HG03378 (cell line): ENCODE results near the gene SYCP2.
"Not testable (repeated sequence)": the region's sequence is repeated elsewhere in the genome, so short reads cannot be mapped to it uniquely, and the experiment has no call there.

ENCODE experiments used
- ATAC-seq: cut with Tn5 transposase; IDR thresholded peaks from one replicate; pipeline ENCODE4 v1.9.1; 2021; ENCODE audit warnings: mild to moderate bottlenecking, moderate library complexity; ENCODE audit not compliant: unreplicated experiment

The SYCP2 gene

DNA sequence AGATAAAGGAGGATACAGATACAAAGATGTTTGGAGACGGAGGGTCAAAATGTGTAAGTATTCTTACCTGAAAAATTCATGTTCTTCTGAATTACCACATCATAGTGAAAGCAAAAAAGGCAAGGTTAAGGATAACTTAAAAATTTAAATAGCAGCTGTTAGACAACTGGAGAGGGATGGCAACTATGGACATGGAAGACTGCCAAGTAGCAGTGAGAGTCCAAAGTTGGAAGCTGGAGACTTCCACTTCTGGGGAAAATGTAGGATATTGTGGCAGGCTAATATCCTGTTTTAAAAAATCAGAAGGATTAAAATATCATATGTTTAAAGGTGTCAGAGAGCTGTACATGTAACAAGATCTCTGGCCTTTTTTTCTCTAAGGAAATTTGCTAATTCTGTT is 29.8 kb downstream of the SYCP2 start:
- ATAC-seq: no peak

DNA sequence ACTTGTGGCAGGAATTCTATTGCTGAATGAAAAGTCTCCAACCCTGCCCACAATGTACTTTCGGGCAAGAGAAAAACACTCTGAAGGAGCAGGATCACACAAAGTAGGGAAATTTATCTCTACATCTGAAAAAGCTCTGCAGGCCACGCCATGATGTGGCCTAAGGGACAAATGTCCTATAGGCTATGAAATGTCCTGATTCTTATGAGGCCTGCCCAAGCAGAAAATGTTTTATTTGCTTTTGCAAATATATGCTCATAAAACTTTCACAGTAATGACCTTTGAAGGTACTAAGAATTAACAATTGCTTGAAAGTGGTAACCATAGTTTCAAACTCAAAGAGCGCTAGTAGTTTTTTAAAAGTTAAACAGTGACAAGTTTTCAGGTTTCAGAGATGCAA is 31.0 kb downstream of the SYCP2 start:
- ATAC-seq: no peak

DNA sequence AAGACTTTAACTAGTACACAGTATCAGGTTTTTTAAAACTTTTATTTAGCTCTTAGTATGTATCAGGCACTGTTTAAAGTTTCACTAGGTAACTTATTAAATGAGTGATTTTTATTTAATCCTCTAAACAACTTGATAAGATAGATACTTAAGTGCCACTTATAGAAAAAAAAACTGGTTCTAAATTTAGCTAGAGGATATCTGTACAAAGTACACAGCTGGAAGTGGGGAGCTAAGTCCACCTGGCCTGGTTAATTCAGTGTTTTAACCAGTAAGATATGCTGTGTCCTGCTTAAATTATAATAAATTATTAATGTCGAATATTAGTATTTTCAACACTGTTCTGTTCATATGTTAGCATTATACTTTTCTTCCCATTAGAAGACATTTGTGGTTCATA is 37.5 kb downstream of the SYCP2 start:
- no peak for ATAC-seq

GRCh38 chr20:59891581-59891980 is 41.9 kb downstream of the SYCP2 start:
- ATAC-seq: no peak

DNA sequence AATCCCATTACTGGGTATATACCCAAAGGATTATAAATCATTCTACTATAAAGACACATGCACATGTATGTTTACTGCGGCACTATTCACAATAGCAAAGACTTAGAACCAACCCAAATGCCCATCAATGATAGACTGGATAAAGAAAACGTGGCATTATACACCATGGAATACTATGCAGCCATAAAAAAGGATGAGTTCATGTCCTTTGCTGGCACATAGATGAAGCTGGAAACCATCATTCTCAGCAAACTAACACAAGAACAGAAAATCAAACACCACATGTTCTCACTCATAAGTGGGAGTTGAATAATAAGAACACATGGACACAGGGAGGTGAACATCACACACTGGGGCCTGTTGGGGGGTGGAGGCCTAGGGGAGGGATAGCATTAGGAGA is 43.4 kb downstream of the SYCP2 start:
- ATAC-seq: not testable (repeated sequence)

GRCh38 chr20:59888050-59888449 is 45.4 kb downstream of the SYCP2 start:
- no peak for ATAC-seq

- ATAC-seq: no peak
These were observed 48.9 kb downstream of the SYCP2 start for GRCh38 chr20:59884494-59884893.

DNA sequence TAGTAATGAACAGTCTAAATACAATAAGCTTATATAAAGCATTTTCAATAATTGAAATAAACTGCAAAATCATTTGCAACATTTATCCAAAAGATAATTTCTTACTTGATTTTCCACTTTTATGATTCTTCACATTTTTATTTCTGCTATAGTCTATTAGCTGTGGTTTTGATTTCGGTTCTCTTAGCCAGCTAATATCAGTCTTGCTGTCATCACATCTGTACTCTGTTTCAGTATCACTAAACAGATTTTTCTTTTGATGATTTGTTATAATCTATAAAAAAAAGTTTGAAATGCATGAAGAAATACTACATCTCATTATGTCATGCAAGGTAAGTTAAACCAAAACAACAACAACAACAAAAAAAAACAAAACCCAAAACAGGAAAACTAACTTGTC is 53.2 kb downstream of the SYCP2 start:
- no peak for ATAC-seq

- ATAC-seq: no peak
These were observed 60.0 kb downstream of the SYCP2 start for GRCh38 chr20:59873409-59873808.

DNA sequence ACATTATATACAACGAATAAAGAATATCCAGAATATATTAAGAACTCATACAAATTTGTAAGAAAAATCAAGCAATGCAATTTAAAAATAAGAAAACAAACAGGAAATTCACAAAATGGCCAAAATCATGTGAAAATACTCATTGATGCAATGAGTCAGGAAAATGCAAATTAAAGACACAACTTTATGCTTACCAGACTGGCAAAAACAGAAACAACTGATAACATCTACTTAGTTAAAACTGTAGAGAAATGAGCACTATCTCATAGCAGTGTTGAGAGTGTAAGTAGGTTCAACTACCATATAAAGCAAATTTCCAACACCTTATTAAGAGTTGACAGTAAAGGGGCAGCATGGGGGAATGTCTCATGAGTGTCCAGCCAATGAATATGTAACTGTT is 62.3 kb downstream of the SYCP2 start:
- no peak for ATAC-seq

DNA sequence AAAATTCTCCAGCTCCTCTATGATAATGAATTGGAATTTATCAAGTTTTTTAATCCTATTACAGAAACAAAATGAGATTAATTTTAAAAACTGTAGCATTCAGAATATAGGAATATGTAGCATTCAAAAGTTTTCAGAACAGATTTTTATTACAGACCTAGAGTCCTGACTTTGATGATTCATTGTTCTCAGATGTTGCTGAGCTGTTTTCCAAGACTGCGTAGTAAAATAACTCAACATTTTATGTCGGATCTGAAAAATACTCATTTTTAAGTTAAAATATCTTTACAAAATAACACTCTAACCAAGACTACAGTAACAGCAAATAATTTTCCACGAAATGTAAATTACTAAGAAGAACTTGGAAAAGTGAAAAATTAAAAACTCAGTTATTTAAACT is 67.1 kb downstream of the SYCP2 start:
- no peak for ATAC-seq

DNA sequence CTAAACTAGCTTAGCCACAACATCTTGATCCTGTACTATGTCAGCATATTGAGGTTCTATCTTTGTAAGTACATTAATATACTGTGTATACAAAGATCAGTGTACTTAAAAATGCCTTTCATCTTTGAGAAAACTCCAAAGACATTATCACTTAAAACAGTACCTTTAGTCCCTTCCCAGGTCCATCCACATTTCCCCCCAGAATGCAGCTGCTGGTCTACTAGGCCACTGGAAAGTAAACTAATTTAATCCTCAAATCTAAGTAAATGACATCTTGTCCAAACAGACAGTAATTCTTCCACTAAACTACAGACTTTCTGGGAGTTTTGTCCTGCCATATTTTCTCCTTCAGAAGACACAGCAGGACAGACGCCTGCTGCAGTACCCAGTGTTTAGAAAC is 68.7 kb downstream of the SYCP2 start:
- ATAC-seq: no peak

DNA sequence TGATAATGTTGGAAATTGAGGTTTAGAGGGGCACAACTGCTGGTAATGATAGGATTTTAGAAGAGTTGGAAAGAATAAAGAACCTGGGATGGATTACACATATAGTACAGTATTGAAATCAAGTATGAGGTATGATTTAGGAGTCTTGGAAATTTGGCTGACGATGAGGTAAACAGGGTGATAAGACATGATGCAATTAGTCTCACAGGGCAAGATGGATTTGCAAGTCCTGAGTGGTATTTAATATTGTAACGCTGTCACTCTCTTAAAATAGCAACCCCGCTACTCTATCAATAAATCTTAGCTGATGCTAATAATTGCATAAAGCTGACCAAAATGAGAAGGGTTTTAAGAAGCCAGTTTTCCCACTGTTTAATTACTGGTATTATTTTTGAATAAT is 70.4 kb downstream of the SYCP2 start:
- no peak for ATAC-seq

DNA sequence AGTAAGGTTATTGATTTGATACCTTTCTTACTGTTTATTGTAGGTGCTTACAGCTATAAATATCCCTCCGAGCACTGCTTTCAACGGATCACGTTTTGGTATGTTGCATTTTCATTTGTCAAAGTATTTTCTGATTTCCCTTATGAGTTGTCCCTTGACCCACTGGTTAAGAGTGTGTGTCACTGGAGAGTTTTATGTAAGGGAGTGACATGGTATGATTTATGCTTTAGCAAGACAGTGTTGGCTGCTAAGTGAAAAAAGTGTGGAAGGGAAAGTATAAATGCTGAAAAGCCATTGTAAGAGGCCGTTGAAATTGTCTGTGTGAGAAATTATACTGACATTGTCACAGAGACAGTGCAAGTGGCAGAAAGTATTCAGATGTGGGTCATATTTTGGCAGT is 72.0 kb downstream of the SYCP2 start:
- ATAC-seq: no peak

DNA sequence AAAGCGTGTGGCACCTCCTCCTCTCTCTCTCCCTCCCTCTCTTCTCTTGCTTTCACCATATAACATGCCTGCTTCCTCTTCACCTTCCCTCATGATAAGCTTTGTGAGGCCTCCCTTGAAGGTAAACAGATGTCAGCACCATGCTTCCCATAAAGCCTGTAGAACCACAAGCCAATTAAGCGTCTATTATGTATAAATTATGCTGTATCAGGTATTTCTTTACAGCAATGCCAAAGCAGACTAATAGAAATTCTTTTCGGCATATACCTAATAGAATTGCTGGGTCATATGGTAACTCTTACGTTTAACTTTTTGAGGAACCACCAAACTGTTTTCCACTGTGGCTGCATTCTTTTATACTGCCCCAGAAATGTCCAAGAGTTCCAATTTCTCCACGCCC is 75.0 kb downstream of the SYCP2 start:
- no peak for ATAC-seq

DNA sequence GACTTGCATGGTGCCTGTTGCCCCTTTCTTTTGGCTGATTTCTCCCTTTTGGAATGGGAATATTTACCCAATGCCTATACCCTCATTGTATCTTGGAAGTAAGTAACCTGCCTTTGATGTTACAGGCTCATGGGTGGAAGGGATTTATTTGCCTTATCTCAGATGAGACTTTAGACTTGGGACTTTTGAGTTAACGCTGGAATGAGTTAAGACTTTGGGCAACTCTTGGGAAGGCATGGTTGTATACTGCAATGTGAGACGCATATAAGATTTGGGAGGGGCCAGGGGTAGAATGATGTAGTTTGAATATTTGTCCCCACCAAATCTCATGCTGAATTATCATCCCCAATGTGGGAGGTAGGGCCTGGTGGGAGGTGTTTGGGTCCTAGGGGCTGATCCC is 75.5 kb downstream of the SYCP2 start:
- no peak for ATAC-seq

DNA sequence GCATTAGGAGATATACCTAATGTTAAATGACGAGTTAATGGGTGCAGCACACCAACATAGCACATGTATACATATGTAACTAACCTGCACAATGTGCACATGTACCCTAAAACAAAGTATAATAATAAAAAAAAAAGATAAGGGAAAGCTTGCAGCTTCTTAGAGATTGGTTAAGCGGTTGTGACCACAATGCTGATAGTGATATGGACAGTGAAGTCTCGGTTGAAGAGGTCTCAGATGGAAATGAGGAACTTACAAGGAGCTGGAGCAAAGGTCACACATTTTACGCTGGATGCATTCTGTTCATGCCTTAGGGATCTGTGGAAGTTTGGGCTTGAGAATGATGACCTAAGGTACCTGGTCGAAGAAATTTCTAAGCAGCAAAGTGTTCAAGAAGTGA is 76.5 kb downstream of the SYCP2 start:
- not testable (repeated sequence) for ATAC-seq

DNA sequence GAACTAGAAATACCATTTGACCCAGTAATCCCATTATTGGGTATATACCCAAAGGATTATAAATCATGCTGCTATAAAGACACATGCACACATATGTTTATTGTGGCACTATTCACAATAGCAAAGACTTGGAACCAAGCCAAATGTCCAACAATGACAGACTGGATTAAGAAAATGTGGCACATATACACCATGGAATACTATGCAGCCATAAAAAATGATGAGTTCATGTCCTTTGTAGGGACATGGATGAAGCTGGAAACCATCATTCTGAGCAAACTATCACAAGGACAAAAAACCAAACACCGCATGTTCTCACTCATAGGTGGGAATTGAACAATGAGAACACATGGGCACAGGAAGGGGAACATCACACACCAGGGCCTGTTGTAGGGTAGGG is 76.9 kb downstream of the SYCP2 start:
- ATAC-seq: not testable (repeated sequence)

GRCh38 chr20:59850018-59850641 is 83.3 kb downstream of the SYCP2 start:
- no peak for ATAC-seq

- no peak for ATAC-seq
These were observed 85.3 kb downstream of the SYCP2 start for GRCh38 chr20:59848182-59848581.

GRCh38 chr20:59845472-59845871 is 88.0 kb downstream of the SYCP2 start:
- no peak for ATAC-seq

- no peak for ATAC-seq
These were observed 94.0 kb downstream of the SYCP2 start for GRCh38 chr20:59839400-59839799.

- peak; percentile 81 for ATAC-seq
These were observed 95.6 kb downstream of the SYCP2 start for GRCh38 chr20:59837623-59838394.
